SU-DHL-6 (cell line): ENCODE measurements around the gene PRSS27.

ENCODE experiments used
- H2AFZ ChIP-seq: fragments of 200-600 bp; sonication (generic); 2 replicates; pipeline ENCODE4 v1.6.1; 2014; ENCODE audit warnings: low read depth, mild to moderate bottlenecking, moderate library complexity, mixed read lengths, antibody characterized with exemption, low read length; ENCODE audit not compliant: severe bottlenecking
- H3F3A ChIP-seq: fragments of 200-600 bp; shearing (Covaris generic); 2 replicates; pipeline ENCODE4 v1.6.0; 2016; ENCODE audit warnings: antibody characterized with exemption, mild to moderate bottlenecking; ENCODE audit not compliant: insufficient read depth
- H3K27ac ChIP-seq: fragments of 200-600 bp; sonication (generic); 2 replicates; pipeline ENCODE4 v1.5.1; 2016; ENCODE audit warnings: low read depth, mild to moderate bottlenecking, low read length, moderate library complexity, mixed read lengths
- H3K27me3 ChIP-seq: fragments of 200-600 bp; sonication (generic), shearing (Covaris generic); 2 replicates; pipeline ENCODE4 v1.6.0; 2014; ENCODE audit warnings: mild to moderate bottlenecking, low read length
- H3K36me3 ChIP-seq: fragments of 200-600 bp; sonication (generic); 2 replicates; pipeline ENCODE4 v1.6.1; 2014; ENCODE audit warnings: mild to moderate bottlenecking, low read length, mixed read lengths
- H3K4me2 ChIP-seq: fragments of 300-600, 200-600 bp; shearing (Covaris generic), sonication (generic); 2 replicates; pipeline ENCODE4 v1.6.0; 2014; ENCODE audit warnings: low read length, low read depth, mild to moderate bottlenecking; ENCODE audit not compliant: poor library complexity, severe bottlenecking
- H3K4me3 ChIP-seq: fragments of 200-600 bp; sonication (generic); 2 replicates; pipeline ENCODE4 v1.5.1; 2014; ENCODE audit warnings: antibody characterized with exemption, low read length, mild to moderate bottlenecking, mixed read lengths; ENCODE audit not compliant: insufficient read depth, poor library complexity, severe bottlenecking
- H3K79me2 ChIP-seq: fragments of 200-600 bp; sonication (generic); 2 replicates; pipeline ENCODE4 v1.6.1; 2014; ENCODE audit warnings: mild to moderate bottlenecking, low read length, moderate library complexity; ENCODE audit not compliant: insufficient read depth
- H3K9ac ChIP-seq: fragments of 200-600 bp; sonication (generic); 2 replicates; pipeline ENCODE4 v1.7.0; 2014; ENCODE audit warnings: mild to moderate bottlenecking, low read length
- H3K9me2 ChIP-seq: fragments of 200-600 bp; sonication (generic); replicated peaks from 2 replicates; pipeline ENCODE4 v1.6.1; 2014; ENCODE audit warnings: low read length; ENCODE audit not compliant: insufficient read depth
- H3K9me3 ChIP-seq: fragments of 200-600 bp; sonication (generic); 2 replicates; pipeline ENCODE4 v1.6.1; 2014; ENCODE audit warnings: low read length, mixed read lengths; ENCODE audit not compliant: insufficient read depth
- H4K20me1 ChIP-seq: fragments of 200-600 bp; sonication (generic); 2 replicates; pipeline ENCODE4 v1.6.1; 2014; ENCODE audit warnings: low read depth, mild to moderate bottlenecking, antibody characterized with exemption, low read length, moderate library complexity, mixed read lengths
- CTCF ChIP-seq: fragments of 200-600 bp; sonication (generic); IDR thresholded peaks from one replicate; pipeline ENCODE4 v1.5.1; 2017; ENCODE audit warnings: antibody characterized with exemption, mild to moderate bottlenecking, low read length, moderate library complexity; ENCODE audit not compliant: insufficient read depth, poor library complexity, severe bottlenecking
- EZH2phosphoT487 ChIP-seq: fragments of 200-600 bp; sonication (generic), shearing (Covaris generic); conservative IDR thresholded peaks from 2 replicates; pipeline ENCODE4 v1.6.1; 2018; ENCODE audit warnings: mild to moderate bottlenecking, antibody characterized with exemption, low read length, moderate library complexity, mixed read lengths

The PRSS27 gene

GRCh38 chr16:2692251-2692947 lies 27.6 kb downstream of the PRSS27 start:
- H3K4me3 ChIP-seq: no peak overlapping the region
- H3K27ac ChIP-seq: no peak overlapping the region
- no peak overlapping the region for H2AFZ ChIP-seq
- peaks cover 9% of the 10 kb centered on the region; the same call in 1 of the 2 replicates for H3K79me2 ChIP-seq
- no peaks in the 10 kb centered on the region for H3K9me2 ChIP-seq
- no peak overlapping the region for H3K9ac ChIP-seq
- no peak overlapping the region for H3K4me2 ChIP-seq
- no peaks in the 10 kb centered on the region for H3K36me3 ChIP-seq
- peaks cover 1% of the 10 kb centered on the region; the same call in 1 of the 2 replicates for H3F3A ChIP-seq
- no peaks in the 10 kb centered on the region for H3K9me3 ChIP-seq
- no peaks in the 10 kb centered on the region for H3K27me3 ChIP-seq
- peaks cover 5% of the 10 kb centered on the region; the same call in 1 of the 2 replicates for H4K20me1 ChIP-seq
- TF ChIP-seq CTCF (no peak), EZH2phosphoT487 (no peak)

GRCh38 chr16:2691491-2692248 lies 28.4 kb downstream of the PRSS27 start:
- Histone ChIP-seq H3K4me2 (no peak overlapping the region), H3K27ac (no peak overlapping the region), H3K27me3 (no peaks in the 10 kb centered on the region), H3K9me3 (no peaks in the 10 kb centered on the region), H3F3A (peaks cover 7% of the 10 kb centered on the region; the same call in 1 of the 2 replicates), H3K36me3 (no peaks in the 10 kb centered on the region), H4K20me1 (peaks cover 5% of the 10 kb centered on the region; the same call in 1 of the 2 replicates), H3K9ac (no peak overlapping the region), H3K4me3 (no peak overlapping the region), H3K79me2 (peaks cover 11% of the 10 kb centered on the region; the same call in 1 of the 2 replicates), H2AFZ (no peak overlapping the region), H3K9me2 (no peaks in the 10 kb centered on the region)
- TF ChIP-seq EZH2phosphoT487 (no peak), CTCF (no peak)

GRCh38 chr16:2690852-2691251 lies 29.2 kb downstream of the PRSS27 start:
- H3F3A ChIP-seq: peaks cover 7% of the 10 kb centered on the region; the same call in 1 of the 2 replicates
- no peaks in the 10 kb centered on the region for H3K36me3 ChIP-seq
- no peaks in the 10 kb centered on the region for H3K9me2 ChIP-seq
- H3K4me3 ChIP-seq: no peak overlapping the region
- H3K4me2 ChIP-seq: no peak overlapping the region
- H3K9ac ChIP-seq: no peak overlapping the region
- no peak for TF ChIP-seq EZH2phosphoT487
- TF ChIP-seq CTCF: no peak
- H4K20me1 ChIP-seq: peaks cover 5% of the 10 kb centered on the region; the same call in 1 of the 2 replicates
- H3K79me2 ChIP-seq: peaks cover 11% of the 10 kb centered on the region; the same call in 1 of the 2 replicates
- H3K27ac ChIP-seq: no peak overlapping the region
- H2AFZ ChIP-seq: no peak overlapping the region
- no peaks in the 10 kb centered on the region for H3K9me3 ChIP-seq
- H3K27me3 ChIP-seq: no peaks in the 10 kb centered on the region
